GM10266 (cell line): ENCODE measurements around the gene SBNO1.

Source experiments
- DNase-seq: peaks from one replicate; pipeline ENCODE4 v3.0.0; 2012; ENCODE audit errors: extremely low spot score
- CTCF ChIP-seq: IDR thresholded peaks from 2 replicates; pipeline ENCODE4 v1.5.1; 2012; ENCODE audit warnings: mild to moderate bottlenecking, low read depth; ENCODE audit not compliant: control insufficient read depth, insufficient read depth; ENCODE audit errors: missing control alignments

The SBNO1 gene

GRCh38 chr12:123289911-123290310 is 74.7 kb downstream of the SBNO1 start:
- TF ChIP-seq CTCF, result no peak
- DNase-seq, result no peak

GRCh38 chr12:123288751-123289346 is 75.8 kb downstream of the SBNO1 start:
- no peak for DNase-seq
- no peak for TF ChIP-seq CTCF

- TF ChIP-seq CTCF, result no peak
- DNase-seq, result no peak
Measured at GRCh38 chr12:123286652-123287373, 77.8 kb downstream of the SBNO1 start.

GRCh38 chr12:123284669-123285068 is 80.0 kb downstream of the SBNO1 start:
- no peak for TF ChIP-seq CTCF
- no peak for DNase-seq

GRCh38 chr12:123283461-123283860 is 81.2 kb downstream of the SBNO1 start:
- DNase-seq, result no peak

GRCh38 chr12:123282111-123282510 is 82.5 kb downstream of the SBNO1 start:
- DNase-seq, result no peak
- no peak for TF ChIP-seq CTCF

More at GRCh38 chr12:123283461-123283860, 81.2 kb downstream of the SBNO1 start:
- no peak for TF ChIP-seq CTCF

GRCh38 chr12:123280971-123281370 is 83.7 kb downstream of the SBNO1 start:
- TF ChIP-seq CTCF, result no peak

More at GRCh38 chr12:123280971-123281370, 83.7 kb downstream of the SBNO1 start:
- DNase-seq, result no peak
